Measurements from ENCODE around the gene ZBTB16. TPM values are rescaled to one million over a fixed set of nuclear protein-coding genes. Genes with fewer than 3 reads are reported as not detected.

Gene ZBTB16
- polyA plus RNA-seq, 1 donor from 2014 or later, result 0.45 TPM

DNA sequence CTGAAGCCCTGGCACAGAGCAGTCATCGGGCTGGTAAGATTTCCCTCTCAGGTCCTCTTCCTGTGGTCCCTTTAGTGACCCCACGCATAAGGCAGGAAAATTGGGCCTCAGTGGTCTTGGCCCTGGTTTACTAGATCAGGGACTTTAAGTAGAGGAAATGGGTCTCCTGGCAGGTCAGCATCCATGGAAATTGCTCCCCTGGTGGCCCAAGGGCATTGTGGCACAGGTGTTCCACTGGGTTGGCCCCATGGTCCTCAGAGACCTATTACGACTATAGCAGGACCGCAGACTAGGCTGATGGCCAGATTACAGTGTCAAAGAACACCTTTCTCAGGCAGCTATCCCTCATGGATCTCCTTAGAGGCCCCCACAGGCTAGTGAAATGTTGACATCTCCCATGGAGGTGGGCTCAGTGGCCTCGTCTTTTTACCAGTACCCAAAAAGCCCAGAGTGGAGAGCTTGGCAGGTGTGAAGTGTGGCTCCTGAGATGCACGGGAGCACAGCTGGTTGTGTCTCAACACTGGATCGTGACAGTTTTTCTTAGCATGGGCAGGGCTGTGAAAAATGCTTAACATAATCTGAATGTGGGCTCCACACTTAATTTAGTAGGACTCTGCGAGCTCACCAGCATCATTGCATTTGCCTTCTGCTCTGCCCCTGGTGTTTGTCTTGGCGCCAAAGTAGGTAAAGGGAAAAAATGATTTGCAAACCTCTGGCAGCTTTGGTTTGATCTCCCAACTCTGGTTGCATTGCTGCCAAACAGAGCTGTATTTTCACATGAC is 74.2 kb downstream of the ZBTB16 start:
- peaks cover 19% of the 10 kb centered on the region for H3K79me2 ChIP-seq (replicated peaks; ENCODE audit: insufficient read depth, low read length)
- H3K9me3 ChIP-seq (ENCODE audit: low read length), result no peaks in the 10 kb centered on the region
- TF ChIP-seq POLR2AphosphoS5 (IDR thresholded peaks at IDR 0.05) (no peak), EZH2 (IDR thresholded peaks at IDR 0.05; ENCODE audit: borderline replicate concordance, insufficient read depth, low read length, poor library complexity, severe bottlenecking) (no peak), EP300 (conservative IDR thresholded peaks at IDR 0.05; ENCODE audit: poor library complexity, severe bottlenecking) (no peak), RAD21 (conservative IDR thresholded peaks at IDR 0.05) (no peak), SMC3 (conservative IDR thresholded peaks at IDR 0.05; ENCODE audit: poor library complexity) (no peak), MXI1 (conservative IDR thresholded peaks at IDR 0.05; ENCODE audit: poor library complexity, severe bottlenecking) (no peak)
- TF ChIP-seq, protein P1, sequence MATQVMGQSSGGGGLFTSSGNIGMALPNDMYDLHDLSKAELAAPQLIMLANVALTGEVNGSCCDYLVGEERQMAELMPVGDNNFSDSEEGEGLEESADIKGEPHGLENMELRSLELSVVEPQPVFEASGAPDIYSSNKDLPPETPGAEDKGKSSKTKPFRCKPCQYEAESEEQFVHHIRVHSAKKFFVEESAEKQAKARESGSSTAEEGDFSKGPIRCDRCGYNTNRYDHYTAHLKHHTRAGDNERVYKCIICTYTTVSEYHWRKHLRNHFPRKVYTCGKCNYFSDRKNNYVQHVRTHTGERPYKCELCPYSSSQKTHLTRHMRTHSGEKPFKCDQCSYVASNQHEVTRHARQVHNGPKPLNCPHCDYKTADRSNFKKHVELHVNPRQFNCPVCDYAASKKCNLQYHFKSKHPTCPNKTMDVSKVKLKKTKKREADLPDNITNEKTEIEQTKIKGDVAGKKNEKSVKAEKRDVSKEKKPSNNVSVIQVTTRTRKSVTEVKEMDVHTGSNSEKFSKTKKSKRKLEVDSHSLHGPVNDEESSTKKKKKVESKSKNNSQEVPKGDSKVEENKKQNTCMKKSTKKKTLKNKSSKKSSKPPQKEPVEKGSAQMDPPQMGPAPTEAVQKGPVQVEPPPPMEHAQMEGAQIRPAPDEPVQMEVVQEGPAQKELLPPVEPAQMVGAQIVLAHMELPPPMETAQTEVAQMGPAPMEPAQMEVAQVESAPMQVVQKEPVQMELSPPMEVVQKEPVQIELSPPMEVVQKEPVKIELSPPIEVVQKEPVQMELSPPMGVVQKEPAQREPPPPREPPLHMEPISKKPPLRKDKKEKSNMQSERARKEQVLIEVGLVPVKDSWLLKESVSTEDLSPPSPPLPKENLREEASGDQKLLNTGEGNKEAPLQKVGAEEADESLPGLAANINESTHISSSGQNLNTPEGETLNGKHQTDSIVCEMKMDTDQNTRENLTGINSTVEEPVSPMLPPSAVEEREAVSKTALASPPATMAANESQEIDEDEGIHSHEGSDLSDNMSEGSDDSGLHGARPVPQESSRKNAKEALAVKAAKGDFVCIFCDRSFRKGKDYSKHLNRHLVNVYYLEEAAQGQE (IDR thresholded peaks at IDR 0.05; ENCODE audit: borderline replicate concordance), result no peak
- TF ChIP-seq, protein P2, sequence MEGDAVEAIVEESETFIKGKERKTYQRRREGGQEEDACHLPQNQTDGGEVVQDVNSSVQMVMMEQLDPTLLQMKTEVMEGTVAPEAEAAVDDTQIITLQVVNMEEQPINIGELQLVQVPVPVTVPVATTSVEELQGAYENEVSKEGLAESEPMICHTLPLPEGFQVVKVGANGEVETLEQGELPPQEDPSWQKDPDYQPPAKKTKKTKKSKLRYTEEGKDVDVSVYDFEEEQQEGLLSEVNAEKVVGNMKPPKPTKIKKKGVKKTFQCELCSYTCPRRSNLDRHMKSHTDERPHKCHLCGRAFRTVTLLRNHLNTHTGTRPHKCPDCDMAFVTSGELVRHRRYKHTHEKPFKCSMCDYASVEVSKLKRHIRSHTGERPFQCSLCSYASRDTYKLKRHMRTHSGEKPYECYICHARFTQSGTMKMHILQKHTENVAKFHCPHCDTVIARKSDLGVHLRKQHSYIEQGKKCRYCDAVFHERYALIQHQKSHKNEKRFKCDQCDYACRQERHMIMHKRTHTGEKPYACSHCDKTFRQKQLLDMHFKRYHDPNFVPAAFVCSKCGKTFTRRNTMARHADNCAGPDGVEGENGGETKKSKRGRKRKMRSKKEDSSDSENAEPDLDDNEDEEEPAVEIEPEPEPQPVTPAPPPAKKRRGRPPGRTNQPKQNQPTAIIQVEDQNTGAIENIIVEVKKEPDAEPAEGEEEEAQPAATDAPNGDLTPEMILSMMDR (IDR thresholded peaks at IDR 0.05; ENCODE audit: poor library complexity, severe bottlenecking), result no peak
- H2AFZ ChIP-seq (ENCODE audit: low read depth, low read length), result no peak overlapping the region
- H3F3A ChIP-seq (ENCODE audit: insufficient read depth, low read length, poor library complexity, severe bottlenecking), result peaks cover 3% of the 10 kb centered on the region
- H4K20me1 ChIP-seq (ENCODE audit: insufficient read depth), result no peaks in the 10 kb centered on the region
- H3K27me3 ChIP-seq (ENCODE audit: insufficient read depth, low read depth, low read length), result no peaks in the 10 kb centered on the region
- no peak overlapping the region for H3K4me2 ChIP-seq (ENCODE audit: low read length)
- H3K36me3 ChIP-seq (ENCODE audit: insufficient read depth, low read length), result no peaks in the 10 kb centered on the region
- H3K9ac ChIP-seq (ENCODE audit: low read length), result no peak overlapping the region
- no peaks in the 10 kb centered on the region for H3K9me2 ChIP-seq (ENCODE audit: insufficient read depth, low read length)
- no peak overlapping the region for H3K4me3 ChIP-seq (ENCODE audit: low read length)
- H3K27ac ChIP-seq (ENCODE audit: low read length), result no peak overlapping the region

DNA sequence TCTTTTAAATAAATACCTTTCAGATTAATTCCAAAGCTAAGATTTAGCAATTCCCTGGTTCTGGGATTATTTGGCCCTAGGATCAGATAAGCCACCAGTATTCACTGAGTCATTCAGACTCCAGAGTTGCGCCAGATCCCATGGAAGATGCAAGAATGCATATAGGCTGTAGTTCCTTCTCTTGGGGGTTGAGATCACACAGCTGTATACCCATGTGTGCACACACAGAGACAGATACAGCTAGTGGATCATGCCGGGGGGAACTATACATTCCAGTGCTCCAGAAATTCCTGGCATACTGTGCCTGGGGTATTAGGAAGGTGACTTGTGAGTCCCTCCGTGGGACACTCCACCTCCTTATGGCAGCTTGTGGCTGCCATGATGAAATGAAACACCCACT is 75.4 kb downstream of the ZBTB16 start:
- no peaks in the 10 kb centered on the region for H3K27me3 ChIP-seq (ENCODE audit: insufficient read depth, low read depth, low read length)
- no peaks in the 10 kb centered on the region for H4K20me1 ChIP-seq (ENCODE audit: insufficient read depth)
- no peak overlapping the region for H3K4me3 ChIP-seq (ENCODE audit: low read length)
- peaks cover 3% of the 10 kb centered on the region for H3F3A ChIP-seq (ENCODE audit: insufficient read depth, low read length, poor library complexity, severe bottlenecking)
- no peak overlapping the region for H3K9ac ChIP-seq (ENCODE audit: low read length)
- H3K36me3 ChIP-seq (ENCODE audit: insufficient read depth, low read length), result no peaks in the 10 kb centered on the region
- no peak overlapping the region for H2AFZ ChIP-seq (ENCODE audit: low read depth, low read length)
- H3K9me3 ChIP-seq (ENCODE audit: low read length), result no peaks in the 10 kb centered on the region
- H3K4me2 ChIP-seq (ENCODE audit: low read length), result no peak overlapping the region
- peaks cover 19% of the 10 kb centered on the region for H3K79me2 ChIP-seq (replicated peaks; ENCODE audit: insufficient read depth, low read length)
- TF ChIP-seq EZH2 (IDR thresholded peaks at IDR 0.05; ENCODE audit: borderline replicate concordance, insufficient read depth, low read length, poor library complexity, severe bottlenecking) (no peak), EP300 (conservative IDR thresholded peaks at IDR 0.05; ENCODE audit: poor library complexity, severe bottlenecking) (no peak), SMC3 (conservative IDR thresholded peaks at IDR 0.05; ENCODE audit: poor library complexity) (no peak), MXI1 (conservative IDR thresholded peaks at IDR 0.05; ENCODE audit: poor library complexity, severe bottlenecking) (no peak), RAD21 (conservative IDR thresholded peaks at IDR 0.05) (no peak), TAF1 (IDR thresholded peaks at IDR 0.05; ENCODE audit: low read depth) (no peak)
- TF ChIP-seq, protein P2 (IDR thresholded peaks at IDR 0.05; ENCODE audit: poor library complexity, severe bottlenecking), result no peak
- TF ChIP-seq, protein P1 (IDR thresholded peaks at IDR 0.05; ENCODE audit: borderline replicate concordance), result no peak
- no peak overlapping the region for H3K27ac ChIP-seq (ENCODE audit: low read length)
- H3K9me2 ChIP-seq (ENCODE audit: insufficient read depth, low read length), result no peaks in the 10 kb centered on the region
